ENCODE measurements around the gene CLEC16A. TPM values are rescaled to one million over a fixed set of nuclear protein-coding genes. Genes with fewer than 3 reads are reported as not detected.

Gene CLEC16A
- polyA plus RNA-seq, 2 donors, result 9.0 to 12.5 TPM

GRCh38 chr16:10931977-10932632 is 12.3 kb upstream of the CLEC16A start:
- Histone ChIP-seq H3K4me1 (ENCODE audit: control insufficient read depth in 2 of 2, insufficient read depth in 2 of 2, low read length in 1 of 2) (peaks cover 0 to 14% of the 10 kb centered on the region in 2 donors), H3K27ac (ENCODE audit: low read depth in 2 of 2, low read length in 1 of 2) (no peak overlapping the region), H3K4me3 (ENCODE audit: low read depth in 1 of 2, low read length in 2 of 2) (no peak overlapping the region), H3K36me3 (ENCODE audit: control insufficient read depth in 2 of 2, insufficient read depth in 2 of 2, low read length in 1 of 2) (peaks cover 4 to 25% of the 10 kb centered on the region in 2 donors), H3K27me3 (ENCODE audit: control insufficient read depth in 1 of 2, insufficient read depth in 2 of 2, low read length in 2 of 2) (no peaks in the 10 kb centered on the region), H3K9me3 (ENCODE audit: control insufficient read depth in 2 of 2, insufficient read depth in 1 of 2, low read depth in 1 of 2, low read length in 1 of 2) (no peaks in the 10 kb centered on the region)
- 94 to 95% methylated on average over 11 of the region's 11 CpGs for WGBS, 2 donors

GRCh38 chr16:10932959-10933710 is 11.2 kb upstream of the CLEC16A start:
- 79 to 82% methylated on average over 11 of the region's 11 CpGs for WGBS, 2 donors
- H3K36me3 ChIP-seq (ENCODE audit: control insufficient read depth in 2 of 2, insufficient read depth in 2 of 2, low read length in 1 of 2), result peaks cover 4 to 21% of the 10 kb centered on the region in 2 donors
- no peaks in the 10 kb centered on the region for H3K27me3 ChIP-seq (ENCODE audit: control insufficient read depth in 1 of 2, insufficient read depth in 2 of 2, low read length in 2 of 2)
- H3K4me3 ChIP-seq (ENCODE audit: low read depth in 1 of 2, low read length in 2 of 2), result no peak overlapping the region
- no peak overlapping the region for H3K27ac ChIP-seq (ENCODE audit: low read depth in 2 of 2, low read length in 1 of 2)
- no peaks in the 10 kb centered on the region for H3K9me3 ChIP-seq (ENCODE audit: control insufficient read depth in 2 of 2, insufficient read depth in 1 of 2, low read depth in 1 of 2, low read length in 1 of 2)
- H3K4me1 ChIP-seq (ENCODE audit: control insufficient read depth in 2 of 2, insufficient read depth in 2 of 2, low read length in 1 of 2), result peaks cover 3 to 19% of the 10 kb centered on the region in 2 donors

GRCh38 chr16:10933865-10934264 is 10.5 kb upstream of the CLEC16A start:
- H3K27ac ChIP-seq (ENCODE audit: low read depth in 2 of 2, low read length in 1 of 2), result no peak overlapping the region
- no peaks in the 10 kb centered on the region for H3K27me3 ChIP-seq (ENCODE audit: control insufficient read depth in 1 of 2, insufficient read depth in 2 of 2, low read length in 2 of 2)
- no peak overlapping the region for H3K4me3 ChIP-seq (ENCODE audit: low read depth in 1 of 2, low read length in 2 of 2)
- no peaks in the 10 kb centered on the region for H3K9me3 ChIP-seq (ENCODE audit: control insufficient read depth in 2 of 2, insufficient read depth in 1 of 2, low read depth in 1 of 2, low read length in 1 of 2)
- H3K36me3 ChIP-seq (ENCODE audit: control insufficient read depth in 2 of 2, insufficient read depth in 2 of 2, low read length in 1 of 2), result peaks cover 4 to 18% of the 10 kb centered on the region in 2 donors
- WGBS, 2 donors, result 69 to 73% methylated on average over 8 of the region's 8 CpGs
- H3K4me1 ChIP-seq (ENCODE audit: control insufficient read depth in 2 of 2, insufficient read depth in 2 of 2, low read length in 1 of 2), result peaks cover 3 to 25% of the 10 kb centered on the region in 2 donors

- Histone ChIP-seq H3K4me1 (ENCODE audit: control insufficient read depth in 2 of 2, insufficient read depth in 2 of 2, low read length in 1 of 2) (peaks cover 3 to 31% of the 10 kb centered on the region in 2 donors), H3K36me3 (ENCODE audit: control insufficient read depth in 2 of 2, insufficient read depth in 2 of 2, low read length in 1 of 2) (peaks cover 4 to 16% of the 10 kb centered on the region in 2 donors), H3K27ac (ENCODE audit: low read depth in 2 of 2, low read length in 1 of 2) (no peak overlapping the region), H3K9me3 (ENCODE audit: control insufficient read depth in 2 of 2, insufficient read depth in 1 of 2, low read depth in 1 of 2, low read length in 1 of 2) (no peaks in the 10 kb centered on the region), H3K4me3 (ENCODE audit: low read depth in 1 of 2, low read length in 2 of 2) (no peak overlapping the region), H3K27me3 (ENCODE audit: control insufficient read depth in 1 of 2, insufficient read depth in 2 of 2, low read length in 2 of 2) (no peaks in the 10 kb centered on the region)
- WGBS, 2 donors, result 90 to 92% methylated on average over 13 of the region's 13 CpGs
Measured at GRCh38 chr16:10934325-10935107, 9.8 kb upstream of the CLEC16A start.

GRCh38 chr16:10935226-10935915 is 9.0 kb upstream of the CLEC16A start:
- no peaks in the 10 kb centered on the region for H3K27me3 ChIP-seq (ENCODE audit: control insufficient read depth in 1 of 2, insufficient read depth in 2 of 2, low read length in 2 of 2)
- no peak overlapping the region for H3K27ac ChIP-seq (ENCODE audit: low read depth in 2 of 2, low read length in 1 of 2)
- peaks cover 5 to 33% of the 10 kb centered on the region in 2 donors for H3K4me1 ChIP-seq (ENCODE audit: control insufficient read depth in 2 of 2, insufficient read depth in 2 of 2, low read length in 1 of 2)
- no peak overlapping the region for H3K4me3 ChIP-seq (ENCODE audit: low read depth in 1 of 2, low read length in 2 of 2)
- no peaks in the 10 kb centered on the region for H3K9me3 ChIP-seq (ENCODE audit: control insufficient read depth in 2 of 2, insufficient read depth in 1 of 2, low read depth in 1 of 2, low read length in 1 of 2)
- H3K36me3 ChIP-seq (ENCODE audit: control insufficient read depth in 2 of 2, insufficient read depth in 2 of 2, low read length in 1 of 2), result peaks cover 7 to 15% of the 10 kb centered on the region in 2 donors
- WGBS, 2 donors, result 41 to 52% methylated on average over 7 of the region's 7 CpGs

- no peak overlapping the region for H3K4me3 ChIP-seq (ENCODE audit: low read depth in 1 of 2, low read length in 2 of 2)
- no peaks in the 10 kb centered on the region for H3K27me3 ChIP-seq (ENCODE audit: control insufficient read depth in 1 of 2, insufficient read depth in 2 of 2, low read length in 2 of 2)
- H3K9me3 ChIP-seq (ENCODE audit: control insufficient read depth in 2 of 2, insufficient read depth in 1 of 2, low read depth in 1 of 2, low read length in 1 of 2), result no peaks in the 10 kb centered on the region
- no peak overlapping the region for H3K27ac ChIP-seq (ENCODE audit: low read depth in 2 of 2, low read length in 1 of 2)
- peaks cover 7 to 12% of the 10 kb centered on the region in 2 donors for H3K36me3 ChIP-seq (ENCODE audit: control insufficient read depth in 2 of 2, insufficient read depth in 2 of 2, low read length in 1 of 2)
- 58 to 61% methylated on average over 8 of the region's 8 CpGs for WGBS, 2 donors
- peaks cover 12 to 43% of the 10 kb centered on the region in 2 donors for H3K4me1 ChIP-seq (ENCODE audit: control insufficient read depth in 2 of 2, insufficient read depth in 2 of 2, low read length in 1 of 2)
Measured at GRCh38 chr16:10936272-10936984, 7.9 kb upstream of the CLEC16A start.

- Histone ChIP-seq H3K27ac (ENCODE audit: low read depth in 2 of 2, low read length in 1 of 2) (peak overlapping the region in 1 of 2 donors; percentile 40), H3K9me3 (ENCODE audit: control insufficient read depth in 2 of 2, insufficient read depth in 1 of 2, low read depth in 1 of 2, low read length in 1 of 2) (no peaks in the 10 kb centered on the region), H3K4me3 (ENCODE audit: low read depth in 1 of 2, low read length in 2 of 2) (no peak overlapping the region), H3K36me3 (ENCODE audit: control insufficient read depth in 2 of 2, insufficient read depth in 2 of 2, low read length in 1 of 2) (peaks cover 7 to 9% of the 10 kb centered on the region in 2 donors), H3K27me3 (ENCODE audit: control insufficient read depth in 1 of 2, insufficient read depth in 2 of 2, low read length in 2 of 2) (no peaks in the 10 kb centered on the region), H3K4me1 (ENCODE audit: control insufficient read depth in 2 of 2, insufficient read depth in 2 of 2, low read length in 1 of 2) (peaks cover 12 to 44% of the 10 kb centered on the region in 2 donors)
- WGBS, 2 donors, result 22 to 28% methylated on average over 11 of the region's 11 CpGs
Measured at GRCh38 chr16:10937068-10937859, 7.1 kb upstream of the CLEC16A start.

- Histone ChIP-seq H3K27ac (ENCODE audit: low read depth in 2 of 2, low read length in 1 of 2) (peak overlapping the region in 1 of 2 donors; percentile 11), H3K4me1 (ENCODE audit: control insufficient read depth in 2 of 2, insufficient read depth in 2 of 2, low read length in 1 of 2) (peaks cover 12 to 44% of the 10 kb centered on the region in 2 donors), H3K4me3 (ENCODE audit: low read depth in 1 of 2, low read length in 2 of 2) (no peak overlapping the region), H3K27me3 (ENCODE audit: control insufficient read depth in 1 of 2, insufficient read depth in 2 of 2, low read length in 2 of 2) (no peaks in the 10 kb centered on the region), H3K36me3 (ENCODE audit: control insufficient read depth in 2 of 2, insufficient read depth in 2 of 2, low read length in 1 of 2) (peaks cover 6 to 7% of the 10 kb centered on the region in 2 donors), H3K9me3 (ENCODE audit: control insufficient read depth in 2 of 2, insufficient read depth in 1 of 2, low read depth in 1 of 2, low read length in 1 of 2) (no peaks in the 10 kb centered on the region)
- WGBS, 2 donors, result 57 to 61% methylated on average over 7 of the region's 7 CpGs
Measured at GRCh38 chr16:10938321-10938720, 6.0 kb upstream of the CLEC16A start.
